NCI-H2196 treated with DMSO at 0.1 percent for 48 hours (cell line): Measurements from ENCODE around the gene PIK3R5.

ENCODE experiments used
- DNase-seq: peaks from one replicate; lab custom pipeline; 2025; ENCODE audit not compliant: unreplicated experiment; lab: John Stamatoyannopoulos, UW

The PIK3R5 gene

GRCh38 chr17:8881606-8882005 lies 83.9 kb downstream of the PIK3R5 start:
- no peak for DNase-seq

DNA sequence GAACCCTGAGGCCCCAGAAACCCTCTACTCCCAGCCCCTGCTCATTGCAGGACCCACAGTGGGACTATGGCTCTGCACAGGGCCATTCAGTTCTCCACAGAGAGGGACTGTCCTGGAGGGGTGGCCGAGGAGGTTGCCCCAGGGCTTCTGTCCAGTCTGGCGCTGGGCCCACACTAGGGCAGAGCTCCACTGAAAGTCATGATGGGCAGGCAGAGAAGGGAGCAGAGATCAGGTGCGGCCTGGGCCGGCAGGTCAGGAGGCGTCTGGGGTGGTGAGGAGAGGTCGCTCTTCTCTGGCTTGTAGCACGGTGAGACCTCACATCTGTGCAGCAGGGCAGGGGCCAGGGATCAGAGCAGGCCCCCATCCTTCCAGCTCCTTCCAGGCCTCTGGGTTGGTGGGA lies 85.0 kb downstream of the PIK3R5 start:
- DNase-seq, result no peak

DNA sequence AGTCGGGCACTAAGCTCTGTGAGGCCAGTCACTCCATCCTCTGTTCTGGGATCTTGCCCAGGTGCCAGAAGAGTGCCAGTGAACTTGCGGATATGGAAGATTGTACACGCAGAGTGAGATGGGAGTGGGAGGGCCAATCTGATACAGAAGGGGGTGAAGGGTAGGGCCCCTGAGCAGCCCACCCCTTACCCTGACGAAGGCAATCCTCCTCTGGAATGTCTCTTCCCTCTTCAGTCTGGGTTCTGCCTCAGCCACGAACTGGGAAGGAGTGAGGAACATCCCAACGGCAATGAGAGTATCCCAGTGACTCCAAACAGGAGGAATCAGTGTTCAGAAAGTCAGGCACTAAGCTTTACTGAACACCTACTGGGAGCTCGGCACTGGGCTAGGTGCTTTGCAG lies 86.1 kb downstream of the PIK3R5 start:
- DNase-seq, result no peak

DNA sequence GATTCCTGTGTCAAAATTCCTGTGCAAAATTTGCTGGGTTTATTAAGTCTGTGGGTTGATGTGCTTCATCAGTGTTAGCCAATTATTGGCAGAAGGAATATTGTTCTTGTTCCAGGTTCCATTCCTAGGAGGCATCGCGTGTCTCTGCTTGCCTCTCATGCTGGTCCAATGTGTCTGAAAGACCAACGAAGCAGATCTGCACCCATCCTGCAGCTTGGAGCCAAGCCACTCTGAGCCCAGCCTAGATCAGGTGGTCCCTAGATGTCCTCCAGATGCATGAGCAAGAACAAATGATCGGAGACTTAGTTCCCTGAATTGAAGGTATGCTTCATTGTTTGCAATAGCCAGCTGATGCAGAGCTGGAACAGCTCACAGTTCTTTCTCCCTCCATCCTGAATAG lies 87.5 kb downstream of the PIK3R5 start:
- DNase-seq, result no peak

DNA sequence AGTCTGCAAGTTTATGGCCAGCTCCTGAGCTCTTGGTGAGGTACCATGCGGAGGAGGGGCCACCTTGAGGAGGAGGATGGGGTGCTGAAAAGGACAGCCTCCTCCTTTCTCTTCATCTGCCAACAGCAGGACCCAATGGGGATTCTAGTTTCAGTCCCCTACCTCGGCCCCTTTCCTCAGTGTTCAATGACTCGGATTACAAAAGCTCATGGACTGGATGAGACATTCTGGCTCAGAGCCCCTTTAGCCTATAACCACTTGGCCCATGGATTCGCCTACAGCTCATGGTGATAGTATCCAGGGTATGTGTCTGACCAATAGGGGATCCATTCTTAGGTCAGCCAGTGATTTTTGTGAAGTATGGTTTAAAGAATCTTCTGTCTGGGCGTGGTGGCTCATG lies 89.5 kb downstream of the PIK3R5 start:
- no peak for DNase-seq

GRCh38 chr17:8875436-8875835 lies 90.1 kb downstream of the PIK3R5 start:
- no peak for DNase-seq

- DNase-seq, result no peak
Observed at GRCh38 chr17:8873801-8874715, 91.4 kb downstream of the PIK3R5 start.

DNA sequence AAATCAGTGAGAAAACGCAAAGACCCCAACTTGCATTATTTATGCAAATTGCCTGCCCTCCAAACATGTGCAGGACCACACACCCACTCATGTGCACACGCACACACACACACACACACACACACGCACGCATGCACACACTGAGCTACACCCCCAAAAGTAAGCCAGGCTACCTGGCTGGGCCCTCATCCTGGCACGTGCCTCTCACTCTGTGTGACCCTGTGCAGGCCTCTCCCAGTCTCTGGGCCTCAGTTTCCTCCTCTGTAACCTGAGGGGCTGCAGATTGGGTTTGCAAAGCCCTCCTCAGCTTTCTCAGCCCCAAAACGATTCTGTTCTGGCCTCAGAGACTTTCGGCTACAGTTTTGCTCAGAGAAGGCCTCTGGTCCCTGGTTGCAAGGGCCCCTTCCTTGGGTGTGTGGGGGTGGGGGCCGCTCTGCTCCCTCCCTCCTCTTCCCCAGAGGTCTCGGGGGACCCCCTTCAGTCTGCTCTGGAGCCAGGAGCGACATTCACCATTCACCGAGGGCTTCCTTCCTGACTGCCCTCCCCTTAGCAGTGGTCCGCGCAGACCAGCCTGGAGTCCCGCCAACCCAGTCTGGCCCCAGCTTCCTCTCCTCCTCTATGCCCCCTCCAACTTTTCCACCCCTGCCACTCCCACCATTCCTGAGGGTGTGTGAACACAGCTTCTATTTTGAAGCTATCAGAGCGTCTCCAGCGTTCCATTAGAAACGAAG lies 92.6 kb downstream of the PIK3R5 start:
- no peak for DNase-seq

DNA sequence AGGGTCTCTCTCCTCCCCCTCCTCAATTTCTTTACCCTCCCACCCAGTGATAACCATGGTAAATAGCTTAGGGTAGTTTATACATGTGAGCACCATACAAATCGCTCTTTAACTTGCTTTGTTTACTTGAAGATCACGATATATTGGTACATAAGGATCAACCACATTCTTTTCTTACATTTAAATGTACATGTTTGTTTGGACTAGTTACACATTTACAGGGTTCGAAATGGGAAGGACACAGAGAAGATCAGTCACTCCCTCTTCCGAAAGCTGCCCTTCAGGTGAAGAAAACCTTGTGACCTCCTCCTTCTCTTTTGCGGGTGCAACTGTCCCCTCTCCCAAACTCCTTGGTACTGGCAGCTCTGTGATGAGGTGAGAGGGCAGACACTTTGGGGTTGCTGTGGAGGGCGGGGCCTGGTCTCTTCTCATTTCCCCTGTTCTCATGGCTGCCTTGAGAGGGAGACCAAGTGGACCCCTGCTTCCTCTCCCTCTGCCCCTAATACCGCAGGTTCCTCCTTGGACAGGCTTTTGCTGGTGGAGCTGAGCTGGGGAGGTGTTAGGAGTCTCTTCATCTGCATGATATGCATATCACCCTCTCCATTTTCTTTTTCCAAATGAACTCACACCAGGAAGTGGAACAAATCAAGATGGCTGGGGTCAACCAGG lies 93.3 kb downstream of the PIK3R5 start:
- DNase-seq, result no peak

- DNase-seq, result no peak
Observed at GRCh38 chr17:8871081-8871581, 94.4 kb downstream of the PIK3R5 start.

DNA sequence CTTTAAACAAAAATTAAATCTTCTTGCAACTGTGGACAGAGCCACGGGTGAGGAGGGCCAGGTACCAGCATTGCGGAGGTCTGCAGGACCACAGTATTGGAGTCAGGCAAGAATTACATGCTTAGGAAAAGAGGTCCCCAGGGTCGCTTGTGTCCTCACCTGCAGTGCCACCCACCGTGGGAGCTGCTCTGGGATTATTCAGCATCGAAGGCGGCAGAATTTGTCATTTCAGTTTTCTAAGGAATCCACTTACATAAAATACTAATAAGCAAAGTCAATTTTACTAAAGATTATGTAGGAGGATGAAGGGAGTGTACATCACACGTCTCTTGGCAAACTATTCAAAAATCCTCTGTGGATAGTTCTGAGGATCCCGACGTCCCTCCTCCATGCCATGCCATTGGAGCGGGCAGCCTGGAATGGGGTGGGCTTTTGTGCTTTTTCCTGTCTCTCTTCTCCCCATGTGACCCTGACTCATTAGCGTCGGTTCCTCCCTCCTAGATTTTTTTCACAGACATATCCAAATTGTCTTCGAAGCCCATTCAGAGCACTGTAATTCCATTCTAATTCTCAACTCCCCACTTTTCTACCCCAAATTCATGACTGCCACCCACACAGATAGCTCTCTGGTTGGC lies 95.0 kb downstream of the PIK3R5 start:
- no peak for DNase-seq

DNA sequence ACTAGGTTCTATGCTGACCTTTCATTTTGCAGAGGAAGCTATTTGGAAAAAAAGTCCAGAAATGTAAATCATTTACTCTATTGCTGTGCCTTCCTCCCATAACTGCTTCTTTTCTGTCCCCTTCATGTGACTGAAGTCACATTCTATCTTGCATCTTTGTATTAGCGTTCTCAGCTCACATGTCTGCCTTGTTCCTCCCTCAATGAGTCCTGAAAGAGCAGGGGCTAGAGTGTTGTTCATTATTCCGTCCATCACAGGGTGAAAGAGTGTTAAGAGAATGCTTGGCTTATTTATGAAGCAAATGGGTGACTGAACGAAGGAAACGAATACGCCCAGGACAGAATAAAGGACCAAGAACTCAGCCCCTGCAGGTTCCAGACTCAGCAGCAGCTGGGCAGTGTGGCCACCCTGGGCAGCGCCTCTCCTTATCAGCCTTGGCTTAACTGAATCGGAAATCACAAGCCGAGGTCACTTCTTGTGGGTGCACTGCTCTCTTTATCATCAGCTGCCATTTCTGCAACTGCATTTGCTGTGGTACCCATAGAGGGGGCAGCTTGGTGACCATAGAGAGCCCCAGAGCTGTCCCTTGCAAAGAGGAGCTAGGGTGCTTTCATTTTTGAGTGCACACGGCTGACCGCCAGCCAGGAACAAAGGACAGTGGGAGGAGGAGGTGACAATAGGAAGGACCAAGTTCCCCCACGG lies 96.2 kb downstream of the PIK3R5 start:
- DNase-seq, result no peak

DNA sequence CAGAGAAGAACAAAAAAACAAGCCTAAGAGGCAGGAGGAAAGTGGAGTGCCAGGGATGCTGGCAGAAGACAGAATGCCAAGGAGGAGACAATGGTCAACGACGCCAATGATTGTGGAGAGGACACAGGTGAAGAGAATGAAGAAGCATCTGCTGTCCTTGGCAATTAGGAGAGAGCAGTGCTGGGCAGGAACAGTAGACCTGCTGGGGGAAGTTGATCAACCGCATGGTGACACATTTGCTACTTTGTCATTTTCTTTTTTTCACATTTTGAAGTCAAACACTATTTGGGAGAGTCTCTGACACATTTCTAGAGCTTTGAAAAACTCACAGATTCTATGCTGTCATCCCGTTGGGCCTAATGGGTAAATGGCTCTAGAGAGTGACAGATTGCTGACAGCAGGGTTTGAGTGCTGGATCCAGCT lies 97.0 kb downstream of the PIK3R5 start:
- DNase-seq, result no peak

DNA sequence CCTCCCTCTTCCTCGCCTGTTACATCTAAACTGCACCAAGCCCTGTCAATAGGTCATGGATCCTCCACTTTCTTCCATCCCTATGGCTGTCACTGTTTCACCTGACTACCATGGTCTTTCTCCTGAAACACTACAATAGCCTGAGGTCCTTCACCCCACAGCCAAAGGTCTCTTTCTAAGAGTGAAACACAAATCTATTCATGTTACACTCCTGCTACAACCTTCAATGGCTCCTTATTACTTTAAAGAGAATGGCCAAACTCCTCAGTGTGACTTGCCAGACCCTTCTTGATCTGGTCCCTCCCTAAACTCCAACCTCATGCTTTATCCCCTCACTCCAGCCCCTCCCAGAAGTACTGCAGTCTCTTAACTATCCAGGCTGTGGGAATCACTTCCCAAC lies 97.4 kb downstream of the PIK3R5 start:
- no peak for DNase-seq

GRCh38 chr17:8867361-8867981 lies 98.0 kb downstream of the PIK3R5 start, which contains the start of gene PIK3R6:
Gene PIK3R6, minus strand, starts transcription at chr17:8867674. Its CDS starts 17,880 bp downstream, at chr17:8849794.
- DNase-seq, result no peak

DNA sequence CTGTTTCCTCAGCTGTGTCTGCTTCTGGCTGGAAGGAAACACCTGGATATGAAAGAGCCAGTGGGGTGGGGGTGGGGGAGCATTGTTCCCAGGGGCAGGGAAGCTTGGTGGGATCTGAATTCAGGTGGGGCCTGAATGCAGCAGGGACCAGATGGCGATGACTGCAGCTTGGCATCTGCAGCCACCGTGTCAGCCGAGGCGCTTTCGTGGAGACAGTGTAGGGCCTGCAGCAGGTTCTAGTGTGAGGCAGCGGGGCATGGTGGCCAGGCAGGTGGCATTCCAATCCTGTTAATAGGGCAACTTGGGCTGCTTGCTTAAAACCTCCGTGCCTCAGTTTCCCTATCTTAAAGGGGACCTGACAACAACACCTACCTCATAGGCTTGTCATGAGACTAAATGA lies 99.7 kb downstream of the PIK3R5 start:
- DNase-seq, result no peak

DNA sequence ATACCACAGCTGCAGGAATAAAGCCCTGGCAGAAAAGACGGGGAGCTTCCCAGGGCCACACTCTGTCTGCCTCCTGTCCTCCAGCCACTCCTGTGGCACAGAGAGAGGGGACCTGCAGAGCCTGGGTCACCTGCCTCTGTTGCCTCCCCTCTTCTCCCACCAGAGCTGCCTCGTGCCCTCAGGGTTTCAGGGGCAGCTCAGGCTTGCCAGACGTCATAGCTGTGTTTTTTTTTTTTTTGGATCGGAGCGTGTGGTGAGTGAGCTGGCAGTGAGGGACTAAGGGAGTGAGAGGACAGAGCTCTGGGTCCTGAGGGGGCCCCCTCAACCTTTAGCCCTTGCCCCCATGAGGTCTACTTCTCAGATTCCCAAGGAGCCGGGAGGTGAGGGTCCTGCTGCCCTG lies 100.1 kb downstream of the PIK3R5 start:
- DNase-seq, result no peak

DNA sequence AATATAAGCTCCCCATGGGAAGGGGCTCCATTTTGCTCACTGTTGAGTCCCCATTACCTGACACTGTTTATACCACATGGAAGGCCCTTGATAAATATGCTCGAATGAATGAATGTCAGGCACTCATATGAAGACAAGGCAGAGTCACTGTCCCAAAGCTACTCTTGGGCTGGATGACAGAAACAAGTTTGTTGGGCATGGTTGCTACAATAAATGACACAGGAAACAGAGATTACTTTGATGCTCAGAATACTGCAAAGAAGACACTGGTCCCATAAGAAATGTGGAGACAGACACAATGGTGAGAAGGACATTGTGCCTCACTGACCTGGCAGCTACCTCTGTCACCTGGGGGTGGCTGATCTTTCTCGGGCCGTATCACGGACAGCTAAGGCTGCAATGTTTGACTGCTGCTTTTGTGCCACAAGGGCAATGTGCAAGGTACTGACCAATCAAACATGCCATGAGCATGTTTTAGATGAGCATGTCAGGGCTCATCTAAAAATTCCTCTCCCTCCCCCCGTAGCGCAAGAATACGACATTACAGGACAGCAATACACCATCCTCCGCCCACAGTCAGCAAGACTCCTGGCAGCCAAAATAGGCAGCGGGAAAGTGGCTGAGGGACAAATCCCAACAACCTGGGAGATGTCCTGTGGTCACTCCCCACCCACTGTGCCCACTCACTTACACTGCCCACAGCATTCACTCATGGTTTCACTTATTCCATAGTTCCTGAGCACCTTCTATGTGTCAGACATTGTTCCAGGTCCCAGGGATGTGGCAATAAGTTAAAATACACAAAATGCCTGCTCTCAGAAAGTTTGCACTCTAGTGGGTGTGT lies 103.1 kb downstream of the PIK3R5 start:
- DNase-seq, result no peak
